ENCODE measurements around the gene EMC7.

DNA sequence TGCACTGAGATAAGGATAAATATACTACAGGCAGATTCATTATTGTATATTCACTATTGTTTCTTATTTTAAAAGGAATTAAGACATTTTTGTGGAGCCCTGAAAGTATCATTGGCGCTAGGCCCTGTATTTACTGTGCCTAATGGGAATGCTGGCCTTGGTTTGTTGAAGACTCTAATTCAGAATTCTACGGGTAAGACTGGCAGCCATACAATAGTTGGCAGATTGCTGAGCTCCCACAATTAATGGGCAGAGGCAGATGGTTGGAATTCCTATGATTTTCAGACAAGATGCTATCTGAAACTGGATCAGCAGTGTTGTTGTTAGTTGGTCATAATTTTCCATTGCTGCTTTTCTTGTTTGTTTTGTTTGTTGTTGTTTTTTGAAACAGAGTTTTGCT lies 15.0 kb upstream of the EMC7 start:
- TF ChIP-seq CTCF (IDR thresholded peaks at IDR 0.05) (no peak), RNF2 (IDR thresholded peaks at IDR 0.05; ENCODE audit: borderline replicate concordance, low read depth) (no peak), KDM1A (IDR thresholded peaks at IDR 0.05; ENCODE audit: low read depth) (no peak), ZNF302 (CRISPR knock-in tag; IDR thresholded peaks at IDR 0.05) (no peak), POLR2A (IDR thresholded peaks at IDR 0.05; ENCODE audit: low read length) (no peak), FOXS1 (CRISPR knock-in tag; IDR thresholded peaks at IDR 0.05) (no peak), CHD2 (IDR thresholded peaks at IDR 0.05; ENCODE audit: low read length, partially characterized antibody) (no peak), RFX5 (IDR thresholded peaks at IDR 0.05) (no peak)
- TF ChIP-seq, protein P1, sequence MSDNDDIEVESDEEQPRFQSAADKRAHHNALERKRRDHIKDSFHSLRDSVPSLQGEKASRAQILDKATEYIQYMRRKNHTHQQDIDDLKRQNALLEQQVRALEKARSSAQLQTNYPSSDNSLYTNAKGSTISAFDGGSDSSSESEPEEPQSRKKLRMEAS (IDR thresholded peaks at IDR 0.05), result no peak
